Measurements from ENCODE around the gene SRGN. TPM values are rescaled to one million over a fixed set of nuclear protein-coding genes. Genes with fewer than 3 reads are reported as not detected.

The SRGN gene
- total and polyA plus RNA-seq, 10 of the 15 experiments (the other 5 are each of a cell fraction or from before 2014, with no cell fraction given), result 382 to 2,414 (median 885) TPM

DNA sequence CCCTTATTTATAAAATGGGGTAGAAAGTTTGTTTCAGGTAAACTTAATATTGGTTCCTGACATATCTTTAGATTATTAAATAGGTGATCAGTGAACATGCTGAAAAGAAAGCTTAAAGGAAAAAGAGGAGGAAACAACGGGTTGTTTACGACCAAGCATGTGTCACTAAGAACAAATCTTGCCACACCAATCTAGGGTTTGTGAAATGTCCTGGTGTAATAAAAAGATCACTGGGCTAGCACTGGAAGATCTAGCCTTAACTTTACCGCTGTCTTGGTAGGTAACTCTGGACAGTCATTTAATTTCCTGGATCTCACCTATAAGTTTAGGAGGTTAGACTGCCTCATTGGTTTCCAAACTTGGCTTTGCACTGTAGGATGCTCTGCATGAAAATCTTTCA lies 55.1 kb downstream of the SRGN start:
- ATAC-seq (no peak), FAIRE-seq (no peak), DNase-seq (ENCODE audit: low read depth, low spot score) (no peak)
- Histone ChIP-seq H3K9me3 (replicated peaks; ENCODE audit: control insufficient read depth, insufficient read depth, low read length) (no peaks in the 10 kb centered on the region), H3K4me3 (no peak overlapping the region), H3K9ac (ENCODE audit: control insufficient read depth, insufficient read depth, low read length) (no peak overlapping the region), H3K27ac (ENCODE audit: control insufficient read depth, insufficient read depth) (no peak overlapping the region), H3K27me3 (replicated peaks in 1 of 2; ENCODE audit: control insufficient read depth in 2 of 2, insufficient read depth in 2 of 2, low read length in 1 of 2) (no peaks in the 10 kb centered on the region), H2AFZ (ENCODE audit: control insufficient read depth, low read depth, low read length) (no peak overlapping the region), H3K79me2 (ENCODE audit: control insufficient read depth, insufficient read depth, low read length) (peaks cover 8% of the 10 kb centered on the region), H3K4me2 (ENCODE audit: control insufficient read depth, insufficient read depth) (no peak overlapping the region), H3K36me3 (ENCODE audit: control insufficient read depth in 2 of 2, insufficient read depth in 2 of 2, low read length in 1 of 2) (no peaks in the 10 kb centered on the region), H3K4me1 (ENCODE audit: control insufficient read depth, insufficient read depth, low read length) (no peaks in the 10 kb centered on the region), H4K20me1 (ENCODE audit: control insufficient read depth, insufficient read depth) (no peaks in the 10 kb centered on the region)
- POLR2A ChIA-PET, result no interaction called here
- intact Hi-C loops (cut with micrococcal nuclease; ENCODE audit: unreplicated experiment) (no loop called here), in situ Hi-C loops (cut with MboI) (no loop called here)
- RAD21 ChIA-PET (ENCODE audit: unreplicated experiment), result no interaction called here
- CTCF ChIA-PET, result interaction anchor here (0.9 to 1.0 kb wide), 2 partner anchors 42 to 80 kb away, joined by 3 read pairs; no protein-coding TSS in a partner anchor
- SMC1A ChIA-PET (ENCODE audit: uncharacterized antibody, unreplicated experiment), result interaction anchor here (0.5 to 1.2 kb wide), 4 partner anchors 9 to 208 kb away, joined by 3 to 4 read pairs (median 3); no protein-coding TSS in a partner anchor
- no TSS peak for BruUV-seq (replicated peaks)
- WGBS (ENCODE audit: insufficient coverage, insufficient replicate concordance, low lambda C conversion rate, missing lambda C conversion rate), result 67% methylated on average over 3 of the region's 3 CpGs
- TF ChIP-seq BACH1 (IDR thresholded peaks at IDR 0.05; ENCODE audit: borderline replicate concordance) (no peak), SMAD5 (IDR thresholded peaks at IDR 0.05; ENCODE audit: low read depth) (no peak), STAT1 (conservative IDR thresholded peaks at IDR 0.05) (no peak), HDAC6 (IDR thresholded peaks at IDR 0.05; ENCODE audit: unreplicated experiment) (no peak), EGR1 (IDR thresholded peaks at IDR 0.05; ENCODE audit: borderline replicate concordance in 1 of 2, low read depth in 2 of 2, low read length in 2 of 2) (no peak)

DNA sequence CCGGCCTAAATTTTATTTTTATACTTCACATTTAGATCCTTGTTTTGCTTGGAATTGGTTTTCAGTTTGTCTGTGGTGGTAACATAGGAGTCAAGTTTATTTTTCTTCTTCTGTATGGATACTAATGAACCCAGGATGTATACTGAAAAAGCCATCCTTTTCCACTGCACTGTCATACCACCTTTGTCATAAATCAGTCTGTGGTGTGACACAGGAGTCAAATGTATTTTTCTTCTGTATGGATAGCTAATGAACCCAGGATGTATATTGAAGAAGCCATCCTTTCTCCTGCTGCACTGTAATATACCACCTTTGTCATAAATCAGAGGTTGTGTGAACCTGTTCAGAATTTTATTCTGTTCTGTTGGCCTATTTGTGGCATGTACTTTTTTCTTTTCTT lies 57.4 kb downstream of the SRGN start:
- H2AFZ ChIP-seq (ENCODE audit: control insufficient read depth, low read depth, low read length), result no peak overlapping the region
- RAD21 ChIA-PET (ENCODE audit: unreplicated experiment), result no interaction called here
- SMC1A ChIA-PET (ENCODE audit: uncharacterized antibody, unreplicated experiment), result no interaction called here
- H3K9me3 ChIP-seq (replicated peaks; ENCODE audit: control insufficient read depth, insufficient read depth, low read length), result no peaks in the 10 kb centered on the region
- BruUV-seq (replicated peaks), result no TSS peak
- 96% methylated on average over 1 of the region's 1 CpG for WGBS (ENCODE audit: insufficient coverage, insufficient replicate concordance, low lambda C conversion rate, missing lambda C conversion rate)
- in situ Hi-C loops (cut with MboI), result no loop called here
- FAIRE-seq, result no peak
- CTCF ChIA-PET, result interaction anchor here (0.7 kb wide), 1 partner anchor 22 kb away, joined by 3 read pairs; no protein-coding TSS in a partner anchor
- intact Hi-C loops (cut with micrococcal nuclease; ENCODE audit: unreplicated experiment), result no loop called here
- no peaks in the 10 kb centered on the region for H3K4me1 ChIP-seq (ENCODE audit: control insufficient read depth, insufficient read depth, low read length)
- no peak overlapping the region for H3K27ac ChIP-seq (ENCODE audit: control insufficient read depth, insufficient read depth)
- no peaks in the 10 kb centered on the region for H4K20me1 ChIP-seq (ENCODE audit: control insufficient read depth, insufficient read depth)
- no peak overlapping the region for H3K9ac ChIP-seq (ENCODE audit: control insufficient read depth, insufficient read depth, low read length)
- no peaks in the 10 kb centered on the region for H3K36me3 ChIP-seq (ENCODE audit: control insufficient read depth in 2 of 2, insufficient read depth in 2 of 2, low read length in 1 of 2)
- POLR2A ChIA-PET, result interaction anchor here (0.5 kb wide), 1 partner anchor 19 kb away, joined by 4 read pairs; no protein-coding TSS in a partner anchor
- peaks cover 11% of the 10 kb centered on the region for H3K79me2 ChIP-seq (ENCODE audit: control insufficient read depth, insufficient read depth, low read length)
- no peak for DNase-seq (ENCODE audit: low read depth, low spot score)
- no peak overlapping the region for H3K4me2 ChIP-seq (ENCODE audit: control insufficient read depth, insufficient read depth)
- no peaks in the 10 kb centered on the region for H3K27me3 ChIP-seq (replicated peaks in 1 of 2; ENCODE audit: control insufficient read depth in 2 of 2, insufficient read depth in 2 of 2, low read length in 1 of 2)
- H3K4me3 ChIP-seq, result no peak overlapping the region
- ATAC-seq, result no peak
- TF ChIP-seq TCF7 (IDR thresholded peaks at IDR 0.05; ENCODE audit: borderline replicate concordance) (no peak), IKZF1 (conservative IDR thresholded peaks at IDR 0.05) (no peak), NR2C1 (IDR thresholded peaks at IDR 0.05) (no peak), ZBED1 (IDR thresholded peaks at IDR 0.05; ENCODE audit: borderline replicate concordance) (no peak), PAX5 (IDR thresholded peaks at IDR 0.05; ENCODE audit: borderline replicate concordance, low read depth, low read length) (no peak), SIX5 (IDR thresholded peaks at IDR 0.05; ENCODE audit: low read depth, low read length, severe bottlenecking) (no peak), SP1 (IDR thresholded peaks at IDR 0.05; ENCODE audit: low read depth, low read length) (no peak), BACH1 (IDR thresholded peaks at IDR 0.05; ENCODE audit: borderline replicate concordance) (no peak), LARP7 (IDR thresholded peaks at IDR 0.05) (no peak), SREBF2 (IDR thresholded peaks at IDR 0.05; ENCODE audit: low read length) (no peak)
- TF ChIP-seq, protein P1, sequence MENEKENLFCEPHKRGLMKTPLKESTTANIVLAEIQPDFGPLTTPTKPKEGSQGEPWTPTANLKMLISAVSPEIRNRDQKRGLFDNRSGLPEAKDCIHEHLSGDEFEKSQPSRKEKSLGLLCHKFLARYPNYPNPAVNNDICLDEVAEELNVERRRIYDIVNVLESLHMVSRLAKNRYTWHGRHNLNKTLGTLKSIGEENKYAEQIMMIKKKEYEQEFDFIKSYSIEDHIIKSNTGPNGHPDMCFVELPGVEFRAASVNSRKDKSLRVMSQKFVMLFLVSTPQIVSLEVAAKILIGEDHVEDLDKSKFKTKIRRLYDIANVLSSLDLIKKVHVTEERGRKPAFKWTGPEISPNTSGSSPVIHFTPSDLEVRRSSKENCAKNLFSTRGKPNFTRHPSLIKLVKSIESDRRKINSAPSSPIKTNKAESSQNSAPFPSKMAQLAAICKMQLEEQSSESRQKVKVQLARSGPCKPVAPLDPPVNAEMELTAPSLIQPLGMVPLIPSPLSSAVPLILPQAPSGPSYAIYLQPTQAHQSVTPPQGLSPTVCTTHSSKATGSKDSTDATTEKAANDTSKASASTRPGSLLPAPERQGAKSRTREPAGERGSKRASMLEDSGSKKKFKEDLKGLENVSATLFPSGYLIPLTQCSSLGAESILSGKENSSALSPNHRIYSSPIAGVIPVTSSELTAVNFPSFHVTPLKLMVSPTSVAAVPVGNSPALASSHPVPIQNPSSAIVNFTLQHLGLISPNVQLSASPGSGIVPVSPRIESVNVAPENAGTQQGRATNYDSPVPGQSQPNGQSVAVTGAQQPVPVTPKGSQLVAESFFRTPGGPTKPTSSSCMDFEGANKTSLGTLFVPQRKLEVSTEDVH (IDR thresholded peaks at IDR 0.05; ENCODE audit: low read depth, partially characterized antibody), result no peak
- TF ChIP-seq, protein P2, sequence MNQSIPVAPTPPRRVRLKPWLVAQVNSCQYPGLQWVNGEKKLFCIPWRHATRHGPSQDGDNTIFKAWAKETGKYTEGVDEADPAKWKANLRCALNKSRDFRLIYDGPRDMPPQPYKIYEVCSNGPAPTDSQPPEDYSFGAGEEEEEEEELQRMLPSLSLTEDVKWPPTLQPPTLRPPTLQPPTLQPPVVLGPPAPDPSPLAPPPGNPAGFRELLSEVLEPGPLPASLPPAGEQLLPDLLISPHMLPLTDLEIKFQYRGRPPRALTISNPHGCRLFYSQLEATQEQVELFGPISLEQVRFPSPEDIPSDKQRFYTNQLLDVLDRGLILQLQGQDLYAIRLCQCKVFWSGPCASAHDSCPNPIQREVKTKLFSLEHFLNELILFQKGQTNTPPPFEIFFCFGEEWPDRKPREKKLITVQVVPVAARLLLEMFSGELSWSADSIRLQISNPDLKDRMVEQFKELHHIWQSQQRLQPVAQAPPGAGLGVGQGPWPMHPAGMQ (IDR thresholded peaks at IDR 0.05; ENCODE audit: borderline replicate concordance), result no peak

Data from GM12878 (cell line).